ENCODE measurements around the gene TTC23L. TPM values are rescaled to one million over a fixed set of nuclear protein-coding genes. Genes with fewer than 3 reads are reported as not detected.
A peak's percentile ranks its signal among the peaks of the same experiment; 100 is the strongest.
"Not testable (repeated sequence)": the region's sequence is repeated elsewhere in the genome, so short reads cannot be mapped to it uniquely, and the experiment has no call there.

TTC23L gene
- total RNA-seq, 4 donors from 2014 or later: 0.13 to 0.73 TPM; not detected in 2

- ATAC-seq: no peak
- H3K27me3 ChIP-seq: no peaks in the 10 kb centered on the region
- peaks cover 11 to 41% (median 18%) of the 10 kb centered on the region in 3 donors for H3K4me1 ChIP-seq
- no peak overlapping the region for H3K4me3 ChIP-seq
- WGBS, 2 donors (ENCODE audit: low coverage in 1 of 2): 68 to 78% methylated on average over 4 of the region's 4 CpGs
- H3K36me3 ChIP-seq: peaks cover 0 to 46% of the 10 kb centered on the region in 2 donors
- H3K27ac ChIP-seq: no peak overlapping the region
- TF ChIP-seq POLR2AphosphoS5 (IDR thresholded peaks at IDR 0.05) (no peak), EP300 (IDR thresholded peaks at IDR 0.05) (no peak)
- H3K9me3 ChIP-seq: no peaks in the 10 kb centered on the region
These were observed 79.1 kb downstream of the TTC23L start for GRCh38 chr5:34918025-34918424.

DNA sequence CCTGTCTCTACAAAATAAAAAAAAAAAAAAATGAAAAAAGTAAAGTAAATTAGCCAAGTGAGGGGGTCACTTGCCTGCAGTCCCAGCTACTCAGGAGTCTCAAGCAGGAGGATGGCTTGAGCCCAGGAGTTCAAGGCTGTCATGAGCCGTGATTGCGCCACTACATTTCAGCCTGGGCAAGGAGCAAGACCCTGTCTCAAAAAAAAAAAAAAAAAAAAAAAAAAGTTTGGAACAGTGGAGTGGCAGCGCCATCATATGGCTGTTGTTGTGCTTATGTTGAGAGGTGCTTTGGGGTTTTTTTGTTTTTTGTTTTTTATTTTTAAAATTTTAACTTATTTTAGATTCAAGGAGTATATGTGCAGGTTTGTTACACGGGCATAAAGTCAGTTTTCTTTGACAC is 80.1 kb downstream of the TTC23L start:
- no peaks in the 10 kb centered on the region for H3K27me3 ChIP-seq
- TF ChIP-seq, protein P1, sequence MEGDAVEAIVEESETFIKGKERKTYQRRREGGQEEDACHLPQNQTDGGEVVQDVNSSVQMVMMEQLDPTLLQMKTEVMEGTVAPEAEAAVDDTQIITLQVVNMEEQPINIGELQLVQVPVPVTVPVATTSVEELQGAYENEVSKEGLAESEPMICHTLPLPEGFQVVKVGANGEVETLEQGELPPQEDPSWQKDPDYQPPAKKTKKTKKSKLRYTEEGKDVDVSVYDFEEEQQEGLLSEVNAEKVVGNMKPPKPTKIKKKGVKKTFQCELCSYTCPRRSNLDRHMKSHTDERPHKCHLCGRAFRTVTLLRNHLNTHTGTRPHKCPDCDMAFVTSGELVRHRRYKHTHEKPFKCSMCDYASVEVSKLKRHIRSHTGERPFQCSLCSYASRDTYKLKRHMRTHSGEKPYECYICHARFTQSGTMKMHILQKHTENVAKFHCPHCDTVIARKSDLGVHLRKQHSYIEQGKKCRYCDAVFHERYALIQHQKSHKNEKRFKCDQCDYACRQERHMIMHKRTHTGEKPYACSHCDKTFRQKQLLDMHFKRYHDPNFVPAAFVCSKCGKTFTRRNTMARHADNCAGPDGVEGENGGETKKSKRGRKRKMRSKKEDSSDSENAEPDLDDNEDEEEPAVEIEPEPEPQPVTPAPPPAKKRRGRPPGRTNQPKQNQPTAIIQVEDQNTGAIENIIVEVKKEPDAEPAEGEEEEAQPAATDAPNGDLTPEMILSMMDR (IDR thresholded peaks at IDR 0.05): no peak
- no peak for TF ChIP-seq POLR2AphosphoS5 (IDR thresholded peaks at IDR 0.05)
- no peak for TF ChIP-seq EP300 (IDR thresholded peaks at IDR 0.05)
- TF ChIP-seq POLR2A (IDR thresholded peaks at IDR 0.05): no peak
- 72 to 82% methylated on average over 2 to 4 of the region's 4 CpGs for WGBS, 2 donors (ENCODE audit: low coverage in 1 of 2)
- no peak for ATAC-seq
- no peak overlapping the region for H3K27ac ChIP-seq
- H3K9me3 ChIP-seq: no peaks in the 10 kb centered on the region
- H3K4me1 ChIP-seq: peaks cover 8 to 40% (median 11%) of the 10 kb centered on the region in 3 donors
- H3K36me3 ChIP-seq: peaks cover 0 to 57% of the 10 kb centered on the region in 2 donors
- no peak overlapping the region for H3K4me3 ChIP-seq

GRCh38 chr5:34923256-34923655 is 84.3 kb downstream of the TTC23L start:
- H3K36me3 ChIP-seq: peaks cover 0 to 85% of the 10 kb centered on the region in 2 donors
- 94 to 96% methylated on average over 5 to 9 of the region's 9 CpGs for WGBS, 2 donors (ENCODE audit: low coverage in 1 of 2)
- not testable (repeated sequence) for H3K27me3 ChIP-seq, H3K4me3 ChIP-seq, H3K9me3 ChIP-seq, ATAC-seq
- H3K4me1 ChIP-seq: peaks cover 0 to 15% (median 0%) of the 10 kb centered on the region in 3 donors
- H3K27ac ChIP-seq: peak overlapping the region in 2 of 4 donors; percentile 13 to 65

GRCh38 chr5:34923694-34924461 is 84.9 kb downstream of the TTC23L start:
- TF ChIP-seq POLR2AphosphoS5 (IDR thresholded peaks at IDR 0.05): peak; percentile 64
- TF ChIP-seq, protein P1 (IDR thresholded peaks at IDR 0.05): no peak
- H3K4me1 ChIP-seq: peaks cover 0 to 21% (median 0%) of the 10 kb centered on the region in 3 donors
- H3K27me3 ChIP-seq: no peaks in the 10 kb centered on the region
- no peak overlapping the region for H3K4me3 ChIP-seq
- ATAC-seq: no peak
- H3K36me3 ChIP-seq: peaks cover 0 to 80% of the 10 kb centered on the region in 2 donors
- WGBS, 2 donors (ENCODE audit: low coverage in 1 of 2): 29 to 36% methylated on average over 3 of the region's 3 CpGs
- H3K27ac ChIP-seq: peak overlapping the region in 2 of 4 donors; percentile 13 to 65
- no peaks in the 10 kb centered on the region for H3K9me3 ChIP-seq

DNA sequence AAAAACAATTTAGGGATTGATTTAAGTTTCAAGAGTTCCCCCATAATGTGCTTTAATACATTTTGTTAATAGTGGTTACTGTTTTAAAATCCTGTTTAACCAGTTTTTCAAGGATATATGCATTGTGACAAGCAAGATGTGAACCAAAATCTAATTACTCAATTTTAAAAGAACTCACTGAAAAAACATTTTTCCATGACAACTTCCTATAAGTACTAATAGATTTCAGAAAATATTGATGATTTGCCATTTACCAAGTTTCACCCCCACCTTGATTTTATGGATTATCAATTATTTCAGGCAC is 85.5 kb downstream of the TTC23L start:
- ATAC-seq: no peak
- no peaks in the 10 kb centered on the region for H3K27me3 ChIP-seq
- TF ChIP-seq POLR2A (IDR thresholded peaks at IDR 0.05) (no peak), EP300 (IDR thresholded peaks at IDR 0.05) (no peak), POLR2AphosphoS5 (IDR thresholded peaks at IDR 0.05) (no peak)
- TF ChIP-seq, protein P1 (IDR thresholded peaks at IDR 0.05): no peak
- H3K4me1 ChIP-seq: peaks cover 0 to 22% (median 0%) of the 10 kb centered on the region in 3 donors
- H3K27ac ChIP-seq: peak overlapping the region in 1 of 4 donors; percentile 13
- no peaks in the 10 kb centered on the region for H3K9me3 ChIP-seq
- H3K4me3 ChIP-seq: no peak overlapping the region
- peaks cover 0 to 75% of the 10 kb centered on the region in 2 donors for H3K36me3 ChIP-seq

DNA sequence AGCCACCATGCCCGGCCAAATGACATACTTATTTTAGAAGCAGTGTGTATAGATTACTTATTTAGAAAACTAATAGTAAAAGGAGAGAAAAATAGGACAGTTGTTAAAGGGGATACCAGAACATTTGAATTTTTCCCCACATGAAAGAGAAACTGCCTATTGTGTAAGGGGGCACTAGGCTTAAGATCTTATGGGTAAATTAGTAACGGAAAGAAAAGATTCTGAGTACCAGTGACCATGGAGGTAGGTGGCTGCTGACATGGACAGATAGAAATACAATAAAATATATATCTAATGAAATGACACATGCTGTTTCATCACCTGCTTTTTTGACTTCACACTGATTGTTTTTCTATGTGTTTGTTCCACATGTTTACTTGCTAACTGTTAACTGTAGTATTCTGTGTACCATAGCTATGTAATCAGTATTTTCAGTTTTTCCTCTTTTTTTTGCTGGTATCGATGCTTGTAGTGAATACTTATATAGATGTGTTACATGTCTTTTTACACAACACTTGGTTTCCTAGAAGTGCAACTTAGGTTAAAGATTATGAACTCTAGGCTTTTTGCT is 87.4 kb downstream of the TTC23L start:
- H3K27ac ChIP-seq: no peak overlapping the region
- no peaks in the 10 kb centered on the region for H3K27me3 ChIP-seq
- no peak for ATAC-seq
- TF ChIP-seq POLR2AphosphoS5 (IDR thresholded peaks at IDR 0.05) (no peak), EP300 (IDR thresholded peaks at IDR 0.05) (no peak), POLR2A (IDR thresholded peaks at IDR 0.05) (no peak)
- TF ChIP-seq, protein P1 (IDR thresholded peaks at IDR 0.05): no peak
- H3K4me1 ChIP-seq: peaks cover 7 to 33% (median 8%) of the 10 kb centered on the region in 3 donors
- WGBS, 2 donors (ENCODE audit: low coverage in 1 of 2): 90 to 95% methylated on average over 2 of the region's 3 CpGs
- no peak overlapping the region for H3K4me3 ChIP-seq
- H3K36me3 ChIP-seq: peaks cover 0 to 55% of the 10 kb centered on the region in 2 donors
- H3K9me3 ChIP-seq: no peaks in the 10 kb centered on the region

Measured in gastroesophageal sphincter (tissue), 4 donors.